ENCODE data around the gene CFAP299. TPM values are rescaled to one million over a fixed set of nuclear protein-coding genes. Genes with fewer than 3 reads are reported as not detected.

The CFAP299 gene
- total and polyA plus RNA-seq, 2 of the 8 experiments (the other 6 are each of a cell fraction or from before 2014, with no cell fraction given) = not detected

DNA sequence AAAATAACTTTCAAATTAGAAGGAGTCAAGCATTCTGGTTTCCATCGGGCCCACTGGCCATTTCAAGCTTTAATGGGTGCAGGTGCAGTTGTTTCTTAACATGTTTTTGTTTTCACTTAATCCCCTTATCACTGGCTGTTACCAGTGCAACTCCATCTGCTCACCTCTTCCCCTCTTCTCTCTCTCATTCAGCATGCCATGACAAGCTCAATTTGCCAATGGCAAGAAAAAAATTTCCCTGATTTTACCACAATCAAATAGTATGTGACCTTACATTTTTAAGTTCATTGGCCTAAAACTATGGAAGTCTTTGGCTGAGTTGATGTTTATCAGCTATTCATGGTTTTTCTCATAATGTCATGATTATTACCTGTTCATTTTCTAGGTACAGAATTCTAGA, 395.9 kb downstream of the CFAP299 start:
- Histone ChIP-seq H3K9ac (replicated peaks in 1 of 4; ENCODE audit: extremely low read depth in 1 of 4, low read depth in 3 of 4, low read length in 3 of 4) (no peak overlapping the region), H2BK120ac (replicated peaks; ENCODE audit: low read depth, low read length) (no peak overlapping the region), H3K18ac (ENCODE audit: extremely low read depth, low read length) (no peak overlapping the region), H3K4me3 (ENCODE audit: extremely low read depth in 1 of 4, insufficient read depth in 2 of 4, low read depth in 3 of 4, low read length in 4 of 4) (no peak overlapping the region), H3K56ac (replicated peaks; ENCODE audit: insufficient read length, low read depth, low read length) (no peak overlapping the region), H3K4ac (replicated peaks; ENCODE audit: insufficient read length, low read depth, low read length) (no peak overlapping the region), H3K36me3 (ENCODE audit: control insufficient read depth in 2 of 4, insufficient read depth in 4 of 4, low read length in 3 of 4) (no peaks in the 10 kb centered on the region), H3K27me3 (replicated peaks in 1 of 4; ENCODE audit: control insufficient read depth in 3 of 4, extremely low read depth in 1 of 4, insufficient read depth in 3 of 4, low read length in 3 of 4) (no peaks in the 10 kb centered on the region; a peak in 1 of 7 replicates), H3K9me3 (ENCODE audit: insufficient read depth in 2 of 2, low read depth in 1 of 2, low read length in 1 of 2) (no peaks in the 10 kb centered on the region), H4K8ac (ENCODE audit: extremely low read depth, insufficient read depth, low read length) (no peak overlapping the region), H3K27ac (ENCODE audit: low read depth, low read length) (no peak overlapping the region), H2BK15ac (ENCODE audit: low read length) (no peak overlapping the region), H3K14ac (ENCODE audit: insufficient read length) (no peak overlapping the region), H3K4me1 (replicated peaks in 1 of 4; ENCODE audit: control insufficient read depth in 3 of 4, insufficient read depth in 4 of 4, low read length in 3 of 4) (no peaks in the 10 kb centered on the region), H4K20me1 (replicated peaks in 1 of 2; ENCODE audit: control insufficient read depth in 1 of 2, insufficient read depth in 2 of 2, low read length in 2 of 2) (no peaks in the 10 kb centered on the region), H2AFZ (ENCODE audit: low read length) (no peak overlapping the region), H4K91ac (replicated peaks; ENCODE audit: insufficient read length, low read length) (no peak overlapping the region), H2BK12ac (ENCODE audit: low read depth, low read length) (no peak overlapping the region), H3K4me2 (ENCODE audit: insufficient read depth in 1 of 2, low read depth in 2 of 2, low read length in 2 of 2) (no peak overlapping the region), H4K5ac (ENCODE audit: insufficient read length, low read depth, low read length) (no peak overlapping the region), H2BK20ac (ENCODE audit: low read length) (no peak overlapping the region), H2BK5ac (ENCODE audit: low read depth, low read length) (no peak overlapping the region), H2AK5ac (ENCODE audit: low read depth, low read length) (no peak overlapping the region), H3K23ac (ENCODE audit: insufficient read length) (no peak overlapping the region), H3K23me2 (ENCODE audit: low read depth, low read length) (no peaks in the 10 kb centered on the region), H3K79me1 (ENCODE audit: low read depth, low read length) (no peaks in the 10 kb centered on the region), H3K79me2 (ENCODE audit: control insufficient read depth in 1 of 2, insufficient read depth in 2 of 2, low read length in 2 of 2) (no peaks in the 10 kb centered on the region)
- no peak for DNase-seq (ENCODE audit: low read depth in 1 of 2, low spot score in 2 of 2)
- POLR2A ChIA-PET (ENCODE audit: partially characterized antibody) = no interaction called here
- no peak for FAIRE-seq
- 89% methylated on average over 1 of the region's 1 CpG; no CpG with 5 or more reads in 1 of the 2 experiments for WGBS, 2 experiments (ENCODE audit: extremely low coverage in 1 of 2, insufficient coverage in 1 of 2, insufficient read length in 1 of 2, insufficient replicate concordance in 2 of 2, low coverage in 1 of 2, low lambda C conversion rate in 2 of 2, missing lambda C conversion rate in 1 of 2)
- CTCF ChIA-PET (ENCODE audit: partially characterized antibody) = interaction anchor here (0.6 to 0.7 kb wide), 2 partner anchors 195 to 296 kb away, joined by 3 read pairs; no protein-coding TSS in a partner anchor
- TF ChIP-seq NRF1 (IDR thresholded peaks at IDR 0.05; ENCODE audit: low read depth, low read length) (no peak), CBX8 (IDR thresholded peaks at IDR 0.05; ENCODE audit: borderline replicate concordance, low read depth, low read length) (no peak), CHD2 (IDR thresholded peaks at IDR 0.05; ENCODE audit: low read length) (no peak), YY1 (IDR thresholded peaks at IDR 0.05; ENCODE audit: low read depth, low read length) (no peak), POLR2A (IDR thresholded peaks at IDR 0.05; ENCODE audit: control extremely low read depth in 1 of 2, low read depth in 2 of 2, low read length in 2 of 2) (no peak), SP4 (IDR thresholded peaks at IDR 0.05; ENCODE audit: low read length) (no peak)
- TF ChIP-seq, protein P1, sequence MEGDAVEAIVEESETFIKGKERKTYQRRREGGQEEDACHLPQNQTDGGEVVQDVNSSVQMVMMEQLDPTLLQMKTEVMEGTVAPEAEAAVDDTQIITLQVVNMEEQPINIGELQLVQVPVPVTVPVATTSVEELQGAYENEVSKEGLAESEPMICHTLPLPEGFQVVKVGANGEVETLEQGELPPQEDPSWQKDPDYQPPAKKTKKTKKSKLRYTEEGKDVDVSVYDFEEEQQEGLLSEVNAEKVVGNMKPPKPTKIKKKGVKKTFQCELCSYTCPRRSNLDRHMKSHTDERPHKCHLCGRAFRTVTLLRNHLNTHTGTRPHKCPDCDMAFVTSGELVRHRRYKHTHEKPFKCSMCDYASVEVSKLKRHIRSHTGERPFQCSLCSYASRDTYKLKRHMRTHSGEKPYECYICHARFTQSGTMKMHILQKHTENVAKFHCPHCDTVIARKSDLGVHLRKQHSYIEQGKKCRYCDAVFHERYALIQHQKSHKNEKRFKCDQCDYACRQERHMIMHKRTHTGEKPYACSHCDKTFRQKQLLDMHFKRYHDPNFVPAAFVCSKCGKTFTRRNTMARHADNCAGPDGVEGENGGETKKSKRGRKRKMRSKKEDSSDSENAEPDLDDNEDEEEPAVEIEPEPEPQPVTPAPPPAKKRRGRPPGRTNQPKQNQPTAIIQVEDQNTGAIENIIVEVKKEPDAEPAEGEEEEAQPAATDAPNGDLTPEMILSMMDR (IDR thresholded peaks at IDR 0.05; ENCODE audit: control extremely low read depth in 1 of 3, insufficient read depth in 1 of 3, low read depth in 1 of 3, low read length in 3 of 3) = no peak
